MG63 (cell line): ENCODE results near the gene GK2. TPM values are rescaled to one million over a fixed set of nuclear protein-coding genes. Genes with fewer than 3 reads are reported as not detected.

ENCODE experiments used
- DNase-seq: peaks from one replicate; pipeline ENCODE4 v3.0.0-alpha.2; 2020
- H3K27me3 ChIP-seq: fragments of 250-450 bp; sonication (Bioruptor Pico); 2 replicates; pipeline ENCODE4 v1.5.1; 2020; ENCODE audit warnings: mild to moderate bottlenecking, moderate library complexity
- H3K36me3 ChIP-seq: fragments of 250-450 bp; sonication (Bioruptor Pico); 2 replicates; pipeline ENCODE4 v1.5.1; 2020; ENCODE audit warnings: mild to moderate bottlenecking, moderate library complexity
- H3K4me3 ChIP-seq: fragments of 250-450 bp; sonication (Bioruptor Pico); 2 replicates; pipeline ENCODE4 v1.5.1; 2020; ENCODE audit warnings: mild to moderate bottlenecking, moderate library complexity
- H3K9me3 ChIP-seq: fragments of 250-450 bp; sonication (Bioruptor Pico); 2 replicates; pipeline ENCODE4 v1.5.1; 2020; ENCODE audit warnings: mild to moderate bottlenecking, moderate library complexity
- total RNA-seq: library from RNA; depleted of rRNA; stranded (reverse); fragments of >200 nt; shearing (Covaris generic); gene quantifications from 2 replicates; pipeline ENCODE4 v1.2.3, GENCODE V29; 2014; ENCODE audit warnings: low replicate concordance

GK2 gene
- total RNA-seq, 1 experiment from 2014 or later, result not detected

GRCh38 chr4:79402332-79402851 is 5.6 kb downstream of the GK2 start:
- Histone ChIP-seq H3K36me3 (no peaks in the 10 kb centered on the region), H3K9me3 (no peaks in the 10 kb centered on the region), H3K27me3 (no peaks in the 10 kb centered on the region), H3K4me3 (no peak overlapping the region)
- no peak for DNase-seq

- Histone ChIP-seq H3K9me3 (no peaks in the 10 kb centered on the region), H3K27me3 (no peaks in the 10 kb centered on the region), H3K36me3 (no peaks in the 10 kb centered on the region), H3K4me3 (no peak overlapping the region)
- no peak for DNase-seq
Measured at GRCh38 chr4:79399076-79399475, 9.0 kb downstream of the GK2 start.

- no peak for DNase-seq
- no peaks in the 10 kb centered on the region for H3K9me3 ChIP-seq
- H3K4me3 ChIP-seq, result no peak overlapping the region
- no peaks in the 10 kb centered on the region for H3K27me3 ChIP-seq
- H3K36me3 ChIP-seq, result no peaks in the 10 kb centered on the region
Measured at GRCh38 chr4:79397951-79398350, 10.1 kb downstream of the GK2 start.

- no peaks in the 10 kb centered on the region for H3K27me3 ChIP-seq
- H3K9me3 ChIP-seq, result no peaks in the 10 kb centered on the region
- no peak for DNase-seq
Measured at GRCh38 chr4:79396794-79397193, 11.2 kb downstream of the GK2 start.

GRCh38 chr4:79395841-79396240 is 12.2 kb downstream of the GK2 start:
- DNase-seq, result no peak
- Histone ChIP-seq H3K9me3 (no peaks in the 10 kb centered on the region), H3K27me3 (no peaks in the 10 kb centered on the region), H3K4me3 (no peak overlapping the region), H3K36me3 (no peaks in the 10 kb centered on the region)

More at GRCh38 chr4:79396794-79397193, 11.2 kb downstream of the GK2 start:
- no peak overlapping the region for H3K4me3 ChIP-seq
- H3K36me3 ChIP-seq, result no peaks in the 10 kb centered on the region

GRCh38 chr4:79390890-79391289 is 17.1 kb downstream of the GK2 start:
- DNase-seq, result no peak
- H3K27me3 ChIP-seq, result no peaks in the 10 kb centered on the region
- H3K9me3 ChIP-seq, result no peaks in the 10 kb centered on the region
- H3K36me3 ChIP-seq, result no peaks in the 10 kb centered on the region
- no peak overlapping the region for H3K4me3 ChIP-seq

GRCh38 chr4:79385641-79386040 is 22.4 kb downstream of the GK2 start:
- H3K36me3 ChIP-seq, result no peaks in the 10 kb centered on the region
- H3K4me3 ChIP-seq, result no peak overlapping the region
- H3K9me3 ChIP-seq, result no peaks in the 10 kb centered on the region
- H3K27me3 ChIP-seq, result no peaks in the 10 kb centered on the region
- DNase-seq, result no peak

GRCh38 chr4:79381161-79381560 is 26.9 kb downstream of the GK2 start:
- Histone ChIP-seq H3K27me3 (no peaks in the 10 kb centered on the region), H3K9me3 (no peaks in the 10 kb centered on the region), H3K4me3 (no peak overlapping the region), H3K36me3 (no peaks in the 10 kb centered on the region)
- DNase-seq, result no peak

- no peak for DNase-seq
- Histone ChIP-seq H3K9me3 (no peaks in the 10 kb centered on the region), H3K4me3 (no peak overlapping the region), H3K27me3 (no peaks in the 10 kb centered on the region), H3K36me3 (no peaks in the 10 kb centered on the region)
Measured at GRCh38 chr4:79370026-79370425, 38.0 kb downstream of the GK2 start.

- Histone ChIP-seq H3K27me3 (no peaks in the 10 kb centered on the region), H3K4me3 (no peak overlapping the region), H3K36me3 (no peaks in the 10 kb centered on the region), H3K9me3 (no peaks in the 10 kb centered on the region)
- no peak for DNase-seq
Measured at GRCh38 chr4:79367096-79367495, 40.9 kb downstream of the GK2 start.

- Histone ChIP-seq H3K9me3 (no peaks in the 10 kb centered on the region), H3K4me3 (no peak overlapping the region)
Measured at GRCh38 chr4:79366422-79366821, 41.6 kb downstream of the GK2 start.

GRCh38 chr4:79364061-79364460 is 44.0 kb downstream of the GK2 start:
- H3K36me3 ChIP-seq, result no peaks in the 10 kb centered on the region
- no peaks in the 10 kb centered on the region for H3K9me3 ChIP-seq
- no peaks in the 10 kb centered on the region for H3K27me3 ChIP-seq
- DNase-seq, result no peak
- H3K4me3 ChIP-seq, result no peak overlapping the region

More at GRCh38 chr4:79366422-79366821, 41.6 kb downstream of the GK2 start:
- H3K27me3 ChIP-seq, result no peaks in the 10 kb centered on the region
- no peak for DNase-seq
- no peaks in the 10 kb centered on the region for H3K36me3 ChIP-seq

GRCh38 chr4:79362626-79363025 is 45.4 kb downstream of the GK2 start:
- Histone ChIP-seq H3K27me3 (no peaks in the 10 kb centered on the region), H3K36me3 (no peaks in the 10 kb centered on the region), H3K9me3 (no peaks in the 10 kb centered on the region), H3K4me3 (no peak overlapping the region)
- no peak for DNase-seq

- no peak for DNase-seq
- Histone ChIP-seq H3K36me3 (no peaks in the 10 kb centered on the region), H3K4me3 (no peak overlapping the region), H3K9me3 (no peaks in the 10 kb centered on the region), H3K27me3 (no peaks in the 10 kb centered on the region)
Measured at GRCh38 chr4:79360006-79360405, 48.0 kb downstream of the GK2 start.

GRCh38 chr4:79358438-79358837 is 49.6 kb downstream of the GK2 start:
- H3K27me3 ChIP-seq, result no peaks in the 10 kb centered on the region
- no peaks in the 10 kb centered on the region for H3K9me3 ChIP-seq
- no peak for DNase-seq
- H3K4me3 ChIP-seq, result no peak overlapping the region
- no peaks in the 10 kb centered on the region for H3K36me3 ChIP-seq

GRCh38 chr4:79357365-79357764 is 50.7 kb downstream of the GK2 start:
- H3K4me3 ChIP-seq, result no peak overlapping the region
- no peak for DNase-seq
- H3K36me3 ChIP-seq, result no peaks in the 10 kb centered on the region

More at GRCh38 chr4:79357365-79357764, 50.7 kb downstream of the GK2 start:
- Histone ChIP-seq H3K9me3 (no peaks in the 10 kb centered on the region), H3K27me3 (no peaks in the 10 kb centered on the region)
